Left lobe of liver (tissue), 2 donors: ENCODE data around the gene WBP2. TPM values are rescaled to one million over a fixed set of nuclear protein-coding genes. Genes with fewer than 3 reads are reported as not detected.
"Not testable (repeated sequence)": the region's sequence is repeated elsewhere in the genome, so short reads cannot be mapped to it uniquely, and the experiment has no call there.

Experiments
- ATAC-seq: fragments of 200-7000 bp; cut with Tn5 transposase; one replicate; pipeline ENCODE4 v1.9.1; 2020; ENCODE audit warnings: mild to moderate bottlenecking, moderate library complexity
- DNase-seq: peaks from one replicate; pipeline ENCODE4 v3.0.0-alpha.2; 2020; ENCODE audit warnings: low spot score
- total RNA-seq: library from RNA; stranded (reverse); gene quantifications from one replicate; pipeline ENCODE4 v1.2.1, GENCODE V29; 2021
- donor health status: DM: no; HTN: no; CAD: no; lungs with moderate emphysema.
- donor health status: DM: no; HTN: yes; CAD: no.

WBP2 gene
- total RNA-seq, 1 donor from 2014 or later, result 68.3 TPM

GRCh38 chr17:75818326-75818885 lies 36.7 kb downstream of the WBP2 start:
- ATAC-seq (no peak), DNase-seq (no peak)

- no peak for ATAC-seq
- DNase-seq, result no peak
These were observed 37.6 kb downstream of the WBP2 start for GRCh38 chr17:75817571-75817970.

DNA sequence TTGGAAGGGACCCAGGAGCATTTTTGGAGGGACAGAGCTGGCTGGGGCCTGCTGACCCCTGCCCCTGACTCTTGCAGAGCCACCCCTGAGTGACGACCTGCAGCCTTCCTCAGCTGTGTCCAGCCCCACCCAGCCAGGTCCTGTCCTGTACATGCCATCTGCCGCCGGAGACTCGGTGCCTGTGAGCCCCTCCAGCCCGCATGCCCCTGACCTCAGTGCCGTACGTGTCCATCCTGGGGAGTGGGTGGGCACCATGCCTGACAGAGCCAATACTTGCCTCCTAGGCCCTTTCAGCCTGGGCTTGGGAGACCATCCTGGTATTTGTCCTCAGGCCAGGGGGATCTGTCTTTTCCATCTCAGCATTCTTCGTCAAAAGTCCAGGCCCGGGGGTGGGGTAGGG lies 38.4 kb downstream of the WBP2 start:
- no peak for DNase-seq

DNA sequence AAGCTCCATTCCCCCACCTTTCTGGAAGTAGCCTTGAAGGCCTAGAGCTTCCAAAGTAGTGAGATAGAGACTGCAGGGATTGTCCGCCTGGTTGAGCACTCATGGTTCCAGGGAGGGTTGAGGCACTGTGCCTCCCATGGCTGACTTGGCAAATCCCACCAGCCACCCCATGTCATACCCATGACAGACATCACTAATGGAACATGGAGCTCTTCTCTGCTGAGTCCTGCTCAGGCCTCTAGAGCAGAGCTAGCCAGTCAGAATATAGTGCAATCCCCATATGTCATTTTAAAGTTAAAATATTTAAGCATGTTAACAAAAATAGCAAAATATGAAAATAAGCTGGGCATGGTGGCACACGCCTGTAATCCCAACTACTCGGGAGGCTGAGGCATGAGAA lies 39.7 kb downstream of the WBP2 start:
- no peak for DNase-seq
- ATAC-seq, result no peak

More for the DNA sequence above, 38.4 kb downstream of the WBP2 start:
- ATAC-seq, result no peak

DNA sequence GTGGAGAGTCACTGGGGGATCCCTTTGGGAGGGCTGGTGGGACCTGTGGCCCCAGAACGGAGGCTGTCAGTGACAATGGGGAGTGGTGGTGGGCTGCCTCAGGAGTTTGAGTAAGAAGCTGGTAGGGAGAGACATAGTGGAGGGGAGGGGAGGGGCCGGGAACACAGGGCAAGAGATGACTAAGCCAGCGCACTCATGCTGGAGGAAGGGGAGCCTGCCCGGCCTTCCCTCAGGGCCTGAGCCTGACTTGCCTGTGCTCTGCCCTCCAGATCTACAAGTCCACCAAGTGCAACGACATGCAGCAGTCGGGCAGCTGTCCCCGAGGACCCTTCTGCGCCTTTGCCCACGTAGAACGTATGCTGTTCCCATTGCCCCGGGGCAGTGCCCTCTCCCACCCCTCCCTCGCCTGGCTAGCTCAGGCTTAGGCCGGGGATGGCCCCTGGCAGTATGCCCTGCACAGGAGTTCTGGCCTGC lies 40.2 kb downstream of the WBP2 start:
- DNase-seq (no peak), ATAC-seq (no peak)

DNA sequence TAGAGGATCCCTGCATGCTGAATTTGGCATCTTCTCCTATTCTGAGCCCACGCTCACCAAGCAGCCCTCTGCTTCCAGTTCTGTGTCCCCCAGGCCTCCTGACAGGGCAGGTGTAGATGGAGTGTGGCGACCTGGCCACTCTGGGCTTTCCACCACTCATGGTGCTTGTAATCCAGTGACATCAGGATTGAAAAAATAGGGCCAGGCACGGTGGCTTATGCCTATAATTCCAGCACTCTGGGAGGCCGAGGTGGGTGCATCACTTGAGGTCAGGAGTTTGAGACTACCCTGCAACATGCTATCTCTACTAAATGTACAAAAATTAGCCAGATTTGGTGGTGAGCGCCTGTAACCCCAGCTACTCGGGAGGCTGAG lies 41.1 kb downstream of the WBP2 start:
- DNase-seq (no peak), ATAC-seq (no peak)

GRCh38 chr17:75813081-75814020 lies 41.8 kb downstream of the WBP2 start:
- DNase-seq, result no peak

DNA sequence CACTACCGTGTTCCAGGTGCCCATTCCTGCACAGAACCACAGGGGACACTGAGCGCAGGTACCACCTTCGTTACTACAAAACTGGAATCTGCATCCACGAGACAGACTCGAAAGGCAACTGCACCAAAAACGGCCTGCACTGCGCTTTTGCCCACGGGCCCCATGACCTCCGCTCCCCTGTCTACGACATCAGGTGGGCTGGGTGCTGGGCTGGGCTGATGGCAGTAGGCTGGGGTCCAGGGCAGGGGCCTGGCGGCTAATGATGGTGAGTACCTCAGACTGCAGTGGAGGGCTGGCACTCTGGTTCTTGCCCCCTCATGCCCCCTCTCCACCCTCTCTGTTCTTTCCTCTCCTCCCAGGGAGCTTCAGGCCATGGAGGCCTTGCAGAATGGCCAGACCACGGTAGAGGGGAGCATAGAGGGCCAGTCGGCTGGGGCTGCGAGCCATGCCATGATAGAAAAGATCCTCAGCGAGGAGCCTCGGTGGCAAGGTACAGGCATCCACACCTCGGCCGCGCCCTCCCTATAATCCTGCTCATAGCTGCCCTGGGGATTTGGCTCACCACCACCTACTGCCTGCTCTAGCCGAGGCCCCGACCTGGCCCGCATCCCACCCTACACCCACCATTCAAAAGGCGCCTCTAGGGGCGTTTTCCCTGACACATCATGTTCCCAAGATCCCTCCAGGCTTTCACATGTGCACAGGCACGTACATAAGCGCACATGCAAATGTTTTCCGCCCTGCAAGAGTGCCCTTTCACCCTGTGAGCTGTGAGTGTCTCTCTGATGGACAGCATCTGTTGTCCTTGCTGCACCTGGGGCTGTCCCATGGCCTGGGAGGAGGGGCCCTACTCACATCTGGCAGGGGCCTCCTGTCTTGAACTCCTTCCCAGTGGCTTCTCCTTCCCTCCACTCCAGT lies 42.8 kb downstream of the WBP2 start:
- DNase-seq, result no peak

More at GRCh38 chr17:75813081-75814020, 41.8 kb downstream of the WBP2 start:
- ATAC-seq, result no peak

DNA sequence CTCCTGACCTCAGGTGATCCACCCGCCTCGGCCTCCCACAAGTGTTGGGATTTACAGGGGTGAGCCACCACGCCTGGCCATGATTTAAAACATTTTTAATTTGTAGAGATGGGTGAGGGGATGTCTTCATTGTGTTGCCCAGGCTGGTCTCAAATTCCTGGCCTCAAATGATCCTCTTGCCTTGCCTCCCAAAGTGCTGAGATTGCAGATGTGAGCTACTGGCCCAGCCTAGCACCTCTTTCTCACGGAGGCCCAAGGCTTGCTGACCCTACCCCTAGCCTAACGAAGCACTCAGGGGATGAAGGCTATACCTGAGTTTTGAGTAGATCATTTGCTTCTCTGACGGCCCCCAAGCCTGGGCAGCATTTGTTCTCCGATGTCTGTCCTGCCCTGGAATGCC lies 44.0 kb downstream of the WBP2 start:
- DNase-seq, result no peak
- no peak for ATAC-seq

More for the DNA sequence above, 42.8 kb downstream of the WBP2 start:
- no peak for ATAC-seq

GRCh38 chr17:75810756-75811155 lies 44.4 kb downstream of the WBP2 start:
- not testable (repeated sequence) for ATAC-seq, DNase-seq

DNA sequence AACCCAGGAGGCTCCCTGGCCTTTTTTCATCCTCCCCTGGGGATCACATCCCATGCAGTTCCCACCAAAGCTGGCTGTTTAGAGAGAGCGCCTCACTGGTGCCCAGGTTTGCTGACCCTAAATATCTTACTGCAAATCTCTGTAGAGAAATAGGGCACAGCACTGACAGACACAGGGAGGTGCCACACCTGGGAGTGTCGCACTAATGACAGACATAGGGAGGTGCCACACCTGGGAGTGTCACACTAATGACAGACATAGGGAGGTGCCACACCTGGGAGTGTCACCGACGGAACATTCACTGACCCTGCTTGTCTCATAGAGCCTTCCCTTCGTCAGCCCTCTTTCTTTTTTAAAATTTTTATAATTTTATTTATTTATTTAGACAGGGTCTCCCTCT lies 44.9 kb downstream of the WBP2 start:
- DNase-seq (no peak), ATAC-seq (no peak)

DNA sequence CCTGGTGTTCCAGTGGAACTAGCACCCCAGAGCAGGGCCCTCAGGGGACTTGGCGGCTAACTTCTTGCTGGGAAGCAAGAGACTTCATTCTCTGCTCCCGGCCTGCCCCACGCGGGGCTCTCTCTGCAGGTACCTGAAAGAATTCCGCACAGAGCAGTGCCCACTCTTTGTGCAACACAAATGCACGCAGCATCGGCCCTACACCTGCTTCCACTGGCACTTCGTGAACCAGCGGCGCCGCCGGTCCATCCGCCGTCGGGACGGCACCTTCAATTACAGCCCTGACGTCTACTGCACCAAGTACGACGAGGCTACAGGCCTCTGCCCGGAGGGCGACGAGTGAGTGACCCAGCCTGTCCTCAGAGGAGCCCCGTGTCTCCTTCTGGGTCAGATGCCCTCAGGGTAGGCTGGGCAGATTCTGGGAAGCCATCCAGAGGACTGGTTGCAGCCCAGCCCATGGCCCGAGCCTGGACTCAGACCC lies 45.5 kb downstream of the WBP2 start:
- DNase-seq (no peak), ATAC-seq (peak; percentile 65)

- DNase-seq, result peak; percentile 82
- ATAC-seq, result peak; percentile 95
These were observed 46.1 kb downstream of the WBP2 start for GRCh38 chr17:75808905-75809621.

GRCh38 chr17:75808549-75808904 lies 46.6 kb downstream of the WBP2 start:
- no peak for ATAC-seq
- DNase-seq, result no peak

DNA sequence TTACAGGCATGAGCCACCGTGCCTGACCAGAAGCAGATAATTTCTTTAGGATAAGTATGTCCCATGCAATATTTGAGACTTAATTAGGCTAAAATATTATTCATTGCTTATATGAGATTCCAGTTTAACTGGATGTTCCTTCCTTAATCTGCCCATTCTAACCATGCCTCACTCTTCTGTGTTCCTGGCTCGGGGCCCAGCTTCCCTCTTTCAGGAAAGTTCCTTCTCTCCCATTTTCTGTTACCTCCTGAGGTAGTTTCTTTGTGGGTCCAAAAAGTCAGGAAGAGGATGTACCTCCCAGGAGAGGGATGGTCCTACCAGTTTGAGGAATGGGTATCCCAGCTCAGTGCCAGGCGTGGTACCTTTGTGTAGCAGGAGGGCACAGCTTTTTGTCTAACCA lies 47.3 kb downstream of the WBP2 start:
- ATAC-seq (no peak), DNase-seq (no peak)

- ATAC-seq, result no peak
- DNase-seq, result no peak
These were observed 48.2 kb downstream of the WBP2 start for GRCh38 chr17:75806822-75807500.

- no peak for DNase-seq
- no peak for ATAC-seq
These were observed 51.3 kb downstream of the WBP2 start for GRCh38 chr17:75803883-75804282.

GRCh38 chr17:75799402-75799801 lies 55.7 kb downstream of the WBP2 start:
- ATAC-seq (no peak), DNase-seq (no peak)

- ATAC-seq (no peak), DNase-seq (peak; percentile 34)
These were observed 59.1 kb downstream of the WBP2 start for GRCh38 chr17:75795820-75796607.
